Cardiac muscle cell (in vitro differentiated cells and primary cell): ENCODE data around the gene ALPG. TPM values are rescaled to one million over a fixed set of nuclear protein-coding genes. Genes with fewer than 3 reads are reported as not detected.

ENCODE experiments used
- DNase-seq, 2 donors: peaks; one replicate each; pipeline versions ENCODE4 v3.0.0 to v3.0.0-alpha.2; 2010 to 2017; ENCODE audit warnings: low read depth in 1 of 2, low spot score in 1 of 2
- H3K27ac ChIP-seq: fragments of 200-600 bp; sonication (generic); 2 replicates; pipeline ENCODE4 v1.5.1; 2016
- H3K27me3 ChIP-seq: fragments of 200-600 bp; sonication (generic); 2 replicates; pipeline ENCODE4 v1.6.0; 2016; ENCODE audit warnings: control low read depth
- H3K36me3 ChIP-seq: fragments of 200-600 bp; sonication (generic); 2 replicates; pipeline ENCODE4 v1.5.1; 2016; ENCODE audit warnings: control low read depth
- H3K4me1 ChIP-seq: fragments of 200-600 bp; sonication (generic); 2 replicates; pipeline ENCODE4 v1.8.1; 2017; ENCODE audit warnings: low read depth, mild to moderate bottlenecking, mixed run types
- H3K4me3 ChIP-seq: fragments of 200-600 bp; sonication (generic); 2 replicates; pipeline ENCODE4 v1.5.1; 2016; ENCODE audit warnings: mild to moderate bottlenecking
- H3K9me3 ChIP-seq: fragments of 200-600 bp; sonication (generic); 2 replicates; pipeline ENCODE4 v1.5.1; 2017; ENCODE audit warnings: low read depth, mild to moderate bottlenecking, control low read depth
- polyA plus RNA-seq: library from polyadenylated mRNA; unstranded; fragments of >200 nt; fragmentation: Nextera tagmentation; extraction: Ambion mirVana; gene quantifications from 2 replicates; pipeline ENCODE4 v1.2.1, GENCODE V29; 2016
- total RNA-seq: library from RNA; depleted of rRNA; stranded (reverse); fragments of >200 nt; gene quantifications from 2 replicates; pipeline ENCODE4 v1.2.3, GENCODE V29; 2016
- TF ChIP-seq, protein P1 (sequence below): IDR thresholded peaks from 2 replicates; pipeline ENCODE4 v1.5.1; 2012; ENCODE audit warnings: low read depth, mild to moderate bottlenecking, low read length

ALPG gene
- total and polyA plus RNA-seq, 2 experiments from 2014 or later = not detected

DNA sequence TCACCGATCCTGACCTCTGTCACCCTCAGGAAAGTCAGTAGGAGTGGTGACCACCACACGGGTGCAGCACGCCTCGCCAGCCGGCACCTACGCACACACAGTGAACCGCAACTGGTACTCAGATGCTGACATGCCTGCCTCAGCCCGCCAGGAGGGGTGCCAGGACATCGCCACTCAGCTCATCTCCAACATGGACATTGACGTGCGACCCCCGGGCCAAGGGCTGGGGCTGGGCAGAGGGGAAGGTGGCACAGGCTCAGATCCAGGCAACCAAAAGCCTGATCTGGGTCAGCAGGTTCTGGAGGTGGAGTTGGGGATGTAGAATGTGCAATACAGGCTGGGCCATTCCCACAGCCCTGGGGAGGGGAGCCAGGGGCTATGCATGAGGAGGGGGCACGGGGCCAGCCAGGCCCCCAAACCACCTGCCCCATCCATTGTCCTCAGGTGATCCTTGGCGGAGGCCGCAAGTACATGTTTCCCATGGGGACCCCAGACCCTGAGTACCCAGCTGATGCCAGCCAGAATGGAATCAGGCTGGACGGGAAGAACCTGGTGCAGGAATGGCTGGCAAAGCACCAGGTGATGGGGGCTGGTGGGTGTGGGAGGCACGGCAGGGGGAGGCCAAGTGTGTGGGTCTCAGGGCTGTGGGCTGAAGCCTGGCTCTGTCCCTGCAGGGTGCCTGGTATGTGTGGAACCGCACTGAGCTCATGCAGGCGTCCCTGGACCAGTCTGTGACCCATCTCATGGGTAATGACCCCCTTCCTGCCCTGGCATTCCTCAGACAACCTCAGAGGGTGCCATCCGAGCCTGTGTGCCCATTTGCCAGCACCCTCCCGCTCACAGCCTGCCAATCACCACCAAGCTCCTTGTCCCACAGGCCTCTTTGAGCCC is 50.7 kb downstream of the ALPG start:
- no peak overlapping the region for H3K4me3 ChIP-seq
- no peaks in the 10 kb centered on the region for H3K4me1 ChIP-seq
- no peak for DNase-seq
- H3K9me3 ChIP-seq = no peaks in the 10 kb centered on the region
- TF ChIP-seq, protein P1, sequence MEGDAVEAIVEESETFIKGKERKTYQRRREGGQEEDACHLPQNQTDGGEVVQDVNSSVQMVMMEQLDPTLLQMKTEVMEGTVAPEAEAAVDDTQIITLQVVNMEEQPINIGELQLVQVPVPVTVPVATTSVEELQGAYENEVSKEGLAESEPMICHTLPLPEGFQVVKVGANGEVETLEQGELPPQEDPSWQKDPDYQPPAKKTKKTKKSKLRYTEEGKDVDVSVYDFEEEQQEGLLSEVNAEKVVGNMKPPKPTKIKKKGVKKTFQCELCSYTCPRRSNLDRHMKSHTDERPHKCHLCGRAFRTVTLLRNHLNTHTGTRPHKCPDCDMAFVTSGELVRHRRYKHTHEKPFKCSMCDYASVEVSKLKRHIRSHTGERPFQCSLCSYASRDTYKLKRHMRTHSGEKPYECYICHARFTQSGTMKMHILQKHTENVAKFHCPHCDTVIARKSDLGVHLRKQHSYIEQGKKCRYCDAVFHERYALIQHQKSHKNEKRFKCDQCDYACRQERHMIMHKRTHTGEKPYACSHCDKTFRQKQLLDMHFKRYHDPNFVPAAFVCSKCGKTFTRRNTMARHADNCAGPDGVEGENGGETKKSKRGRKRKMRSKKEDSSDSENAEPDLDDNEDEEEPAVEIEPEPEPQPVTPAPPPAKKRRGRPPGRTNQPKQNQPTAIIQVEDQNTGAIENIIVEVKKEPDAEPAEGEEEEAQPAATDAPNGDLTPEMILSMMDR = no peak
- H3K27me3 ChIP-seq = peaks cover 22% of the 10 kb centered on the region
- no peaks in the 10 kb centered on the region for H3K36me3 ChIP-seq
- no peak overlapping the region for H3K27ac ChIP-seq

DNA sequence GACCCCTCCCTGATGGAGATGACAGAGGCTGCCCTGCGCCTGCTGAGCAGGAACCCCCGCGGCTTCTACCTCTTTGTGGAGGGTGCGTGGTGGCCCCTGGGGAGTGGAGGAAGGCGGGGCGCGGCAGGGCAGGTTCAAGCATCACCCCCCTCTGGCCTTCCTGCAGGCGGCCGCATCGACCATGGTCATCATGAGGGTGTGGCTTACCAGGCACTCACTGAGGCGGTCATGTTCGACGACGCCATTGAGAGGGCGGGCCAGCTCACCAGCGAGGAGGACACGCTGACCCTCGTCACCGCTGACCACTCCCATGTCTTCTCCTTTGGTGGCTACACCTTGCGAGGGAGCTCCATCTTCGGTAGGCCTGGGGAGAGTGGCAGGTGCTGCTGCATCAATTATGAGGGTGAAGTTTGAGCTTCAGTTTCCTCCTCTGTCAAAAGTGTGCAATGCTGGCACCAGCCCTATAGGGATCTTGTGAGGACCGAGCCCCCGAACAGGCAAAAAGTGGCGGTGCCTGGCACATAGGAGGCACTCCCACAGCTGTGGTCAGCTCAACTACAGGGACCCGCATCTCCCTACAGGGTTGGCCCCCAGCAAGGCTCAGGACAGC is 51.5 kb downstream of the ALPG start:
- peaks cover 29% of the 10 kb centered on the region for H3K27me3 ChIP-seq
- no peaks in the 10 kb centered on the region for H3K4me1 ChIP-seq
- TF ChIP-seq, protein P1 = no peak
- no peaks in the 10 kb centered on the region for H3K36me3 ChIP-seq
- no peak for DNase-seq
- no peaks in the 10 kb centered on the region for H3K9me3 ChIP-seq
- H3K4me3 ChIP-seq = no peak overlapping the region
- H3K27ac ChIP-seq = no peak overlapping the region

DNA sequence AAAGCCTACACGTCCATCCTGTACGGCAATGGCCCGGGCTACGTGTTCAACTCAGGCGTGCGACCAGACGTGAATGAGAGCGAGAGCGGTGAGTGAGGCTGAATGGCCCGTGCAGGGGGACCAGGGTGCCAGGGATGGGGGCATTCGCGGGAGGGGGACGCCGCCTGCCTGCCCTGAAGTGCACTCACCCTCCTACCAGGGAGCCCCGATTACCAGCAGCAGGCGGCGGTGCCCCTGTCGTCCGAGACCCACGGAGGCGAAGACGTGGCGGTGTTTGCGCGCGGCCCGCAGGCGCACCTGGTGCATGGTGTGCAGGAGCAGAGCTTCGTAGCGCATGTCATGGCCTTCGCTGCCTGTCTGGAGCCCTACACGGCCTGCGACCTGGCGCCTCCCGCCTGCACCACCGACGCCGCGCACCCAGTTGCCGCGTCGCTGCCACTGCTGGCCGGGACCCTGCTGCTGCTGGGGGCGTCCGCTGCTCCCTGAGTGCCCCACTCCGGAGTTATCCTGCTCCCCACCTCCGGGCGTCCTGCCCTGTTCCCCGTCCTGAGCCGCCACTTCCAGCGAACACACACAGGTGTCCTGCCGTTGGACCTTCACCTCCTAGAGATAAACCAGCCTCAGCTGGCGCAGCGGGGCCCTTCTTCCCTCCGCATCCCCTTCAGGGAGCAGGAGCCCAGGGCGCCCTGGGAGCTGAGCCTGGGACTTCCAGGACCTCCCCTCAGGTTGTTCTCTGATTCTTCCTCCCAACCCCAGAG is 52.2 kb downstream of the ALPG start:
- no peaks in the 10 kb centered on the region for H3K36me3 ChIP-seq

DNA sequence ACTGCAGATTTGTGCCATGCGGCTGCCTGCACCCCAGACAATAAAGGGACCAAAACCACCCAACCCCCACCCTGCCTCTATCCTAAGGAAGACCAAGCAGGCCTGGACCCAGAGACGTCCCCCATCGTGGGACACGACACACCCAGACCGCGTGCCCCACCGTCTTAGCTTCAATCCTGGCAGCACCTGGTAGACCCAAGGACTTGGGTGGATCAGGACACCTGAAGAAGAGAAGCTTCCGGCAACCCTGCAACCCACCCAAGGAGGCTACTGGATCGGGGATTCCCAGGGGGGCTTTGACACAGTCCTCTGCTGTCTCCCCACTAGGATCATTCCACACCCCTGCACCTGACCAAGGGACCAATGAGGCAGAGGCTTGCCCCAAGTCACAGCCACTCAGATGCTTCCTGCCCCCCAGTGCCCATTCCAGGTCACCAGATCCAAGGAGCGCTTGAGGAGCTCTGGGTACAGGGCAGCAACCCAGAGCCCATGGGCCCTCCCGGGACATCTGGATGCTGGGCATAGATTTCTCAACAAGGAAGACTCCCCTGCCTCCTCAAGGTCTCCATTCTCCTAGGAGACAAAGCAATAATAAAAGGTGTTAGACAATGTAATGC is 52.9 kb downstream of the ALPG start:
- no peak overlapping the region for H3K4me3 ChIP-seq
- TF ChIP-seq, protein P1 = no peak
- no peak overlapping the region for H3K27ac ChIP-seq
- no peaks in the 10 kb centered on the region for H3K9me3 ChIP-seq
- H3K4me1 ChIP-seq = no peaks in the 10 kb centered on the region
- H3K36me3 ChIP-seq = no peaks in the 10 kb centered on the region
- peaks cover 36% of the 10 kb centered on the region for H3K27me3 ChIP-seq
- DNase-seq = no peak

More for the DNA sequence above, 52.2 kb downstream of the ALPG start:
- Histone ChIP-seq H3K27me3 (peaks cover 29% of the 10 kb centered on the region), H3K4me1 (no peaks in the 10 kb centered on the region), H3K9me3 (no peaks in the 10 kb centered on the region), H3K27ac (no peak overlapping the region), H3K4me3 (no peak overlapping the region)
- no peak for DNase-seq
- TF ChIP-seq, protein P1 = no peak

DNA sequence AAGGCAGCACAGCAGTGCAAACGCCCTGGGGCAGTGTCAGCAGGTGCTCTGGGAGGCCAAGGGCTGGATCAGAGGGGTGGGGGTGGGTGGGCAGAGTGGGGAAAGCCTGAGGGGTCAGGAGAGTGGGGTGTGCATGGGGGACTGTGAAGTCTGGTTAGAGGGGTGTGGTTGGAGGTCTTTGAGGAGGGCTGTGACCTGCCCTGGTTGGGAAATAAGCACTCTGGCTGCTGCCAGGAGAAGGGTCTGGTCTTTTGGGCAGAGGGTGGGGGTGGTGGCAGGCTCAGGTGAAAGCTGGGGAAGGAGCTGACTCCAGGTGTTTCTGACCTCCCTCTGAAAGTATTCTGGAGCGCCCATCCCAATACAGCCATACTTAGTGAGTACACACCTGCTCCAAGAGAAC is 53.5 kb downstream of the ALPG start:
- TF ChIP-seq, protein P1 = no peak
- no peak for DNase-seq
- H3K9me3 ChIP-seq = no peaks in the 10 kb centered on the region
- H3K4me1 ChIP-seq = no peaks in the 10 kb centered on the region
- no peak overlapping the region for H3K27ac ChIP-seq
- no peaks in the 10 kb centered on the region for H3K36me3 ChIP-seq
- peaks cover 38% of the 10 kb centered on the region for H3K27me3 ChIP-seq
- H3K4me3 ChIP-seq = no peak overlapping the region
